Measurements from ENCODE around the gene FLACC1.

Gene FLACC1

GRCh38 chr2:201273330-201273983, 83.7 kb downstream of the FLACC1 start:
- DNase-seq = no peak

GRCh38 chr2:201271917-201272316, 85.2 kb downstream of the FLACC1 start:
- DNase-seq = no peak

- DNase-seq = no peak
Observed at GRCh38 chr2:201270293-201271001, 86.7 kb downstream of the FLACC1 start.

- no peak for DNase-seq
Observed at GRCh38 chr2:201269764-201270163, 87.4 kb downstream of the FLACC1 start.

GRCh38 chr2:201267278-201268030, 89.7 kb downstream of the FLACC1 start:
- no peak for DNase-seq

- no peak for DNase-seq
Observed at GRCh38 chr2:201266629-201267028, 90.5 kb downstream of the FLACC1 start.

GRCh38 chr2:201264472-201265173, 92.5 kb downstream of the FLACC1 start:
- no peak for DNase-seq

GRCh38 chr2:201263779-201264178, 93.4 kb downstream of the FLACC1 start:
- no peak for DNase-seq

GRCh38 chr2:201262718-201263117, 94.4 kb downstream of the FLACC1 start:
- DNase-seq = no peak

- DNase-seq = no peak
Observed at GRCh38 chr2:201261906-201262305, 95.2 kb downstream of the FLACC1 start.

- no peak for DNase-seq
Observed at GRCh38 chr2:201261471-201261870, 95.7 kb downstream of the FLACC1 start.

- DNase-seq = no peak
Observed at GRCh38 chr2:201260302-201260800, 96.8 kb downstream of the FLACC1 start, which contains the start of gene CASP8. TSS of gene CASP8 (plus strand) at chr2:201260536. CDS start at chr2:201266487, 5,951 bp downstream.

- DNase-seq = no peak
Observed at GRCh38 chr2:201258666-201259615, 98.2 kb downstream of the FLACC1 start.

GRCh38 chr2:201257956-201258665, 99.0 kb downstream of the FLACC1 start:
- peak; percentile 47 for DNase-seq

- no peak for DNase-seq
Observed at GRCh38 chr2:201257381-201257955, 99.7 kb downstream of the FLACC1 start.

- DNase-seq = no peak
Observed at GRCh38 chr2:201256082-201256481, 101.1 kb downstream of the FLACC1 start.

- DNase-seq = no peak
Observed at GRCh38 chr2:201255408-201256033, 101.6 kb downstream of the FLACC1 start.

- no peak for DNase-seq
Observed at GRCh38 chr2:201254081-201254730, 102.9 kb downstream of the FLACC1 start.

GRCh38 chr2:201250741-201251140, 106.4 kb downstream of the FLACC1 start:
- no peak for DNase-seq

GRCh38 chr2:201249889-201250288, 107.3 kb downstream of the FLACC1 start:
- no peak for DNase-seq

Data from T1000 (cell line).